Measurements from ENCODE around the gene TRMU. TPM values are rescaled to one million over a fixed set of nuclear protein-coding genes. Genes with fewer than 3 reads are reported as not detected.

Gene TRMU
- total and polyA plus RNA-seq, 2 experiments from 2014 or later: 48.3 to 70.4 TPM

DNA sequence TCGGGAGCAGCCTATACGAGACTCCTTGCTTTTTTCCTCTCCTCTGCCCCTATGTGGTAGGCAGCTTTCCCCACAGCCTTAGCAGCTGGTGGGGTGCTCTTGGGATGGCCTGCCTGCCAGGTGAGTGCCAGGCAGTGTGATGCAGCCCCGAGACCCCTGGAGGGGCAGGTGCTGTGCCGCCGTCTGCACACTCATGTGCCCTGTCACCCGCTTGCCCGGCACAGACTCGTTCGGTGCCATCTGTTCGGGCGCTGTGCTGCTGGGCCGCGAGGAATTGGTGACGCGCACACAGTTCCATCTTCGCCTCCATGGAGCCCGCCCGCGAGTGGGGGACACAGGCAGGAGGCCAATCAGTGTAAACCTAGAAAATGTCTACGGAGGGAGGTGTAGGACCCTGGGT, 15.1 kb downstream of the TRMU start:
- H3K27me3 ChIP-seq (ENCODE audit: insufficient read depth): no peaks in the 10 kb centered on the region
- H3K36me3 ChIP-seq (ENCODE audit: insufficient read depth): peaks cover 21% of the 10 kb centered on the region
- no peak overlapping the region for H3K4me2 ChIP-seq
- no peak for TF ChIP-seq CREB1 (CRISPR knock-in tag; IDR thresholded peaks at IDR 0.05; ENCODE audit: low read depth)
- TF ChIP-seq EZH2phosphoT487 (IDR thresholded peaks at IDR 0.05; ENCODE audit: unreplicated experiment): no peak
- TF ChIP-seq, protein P1, sequence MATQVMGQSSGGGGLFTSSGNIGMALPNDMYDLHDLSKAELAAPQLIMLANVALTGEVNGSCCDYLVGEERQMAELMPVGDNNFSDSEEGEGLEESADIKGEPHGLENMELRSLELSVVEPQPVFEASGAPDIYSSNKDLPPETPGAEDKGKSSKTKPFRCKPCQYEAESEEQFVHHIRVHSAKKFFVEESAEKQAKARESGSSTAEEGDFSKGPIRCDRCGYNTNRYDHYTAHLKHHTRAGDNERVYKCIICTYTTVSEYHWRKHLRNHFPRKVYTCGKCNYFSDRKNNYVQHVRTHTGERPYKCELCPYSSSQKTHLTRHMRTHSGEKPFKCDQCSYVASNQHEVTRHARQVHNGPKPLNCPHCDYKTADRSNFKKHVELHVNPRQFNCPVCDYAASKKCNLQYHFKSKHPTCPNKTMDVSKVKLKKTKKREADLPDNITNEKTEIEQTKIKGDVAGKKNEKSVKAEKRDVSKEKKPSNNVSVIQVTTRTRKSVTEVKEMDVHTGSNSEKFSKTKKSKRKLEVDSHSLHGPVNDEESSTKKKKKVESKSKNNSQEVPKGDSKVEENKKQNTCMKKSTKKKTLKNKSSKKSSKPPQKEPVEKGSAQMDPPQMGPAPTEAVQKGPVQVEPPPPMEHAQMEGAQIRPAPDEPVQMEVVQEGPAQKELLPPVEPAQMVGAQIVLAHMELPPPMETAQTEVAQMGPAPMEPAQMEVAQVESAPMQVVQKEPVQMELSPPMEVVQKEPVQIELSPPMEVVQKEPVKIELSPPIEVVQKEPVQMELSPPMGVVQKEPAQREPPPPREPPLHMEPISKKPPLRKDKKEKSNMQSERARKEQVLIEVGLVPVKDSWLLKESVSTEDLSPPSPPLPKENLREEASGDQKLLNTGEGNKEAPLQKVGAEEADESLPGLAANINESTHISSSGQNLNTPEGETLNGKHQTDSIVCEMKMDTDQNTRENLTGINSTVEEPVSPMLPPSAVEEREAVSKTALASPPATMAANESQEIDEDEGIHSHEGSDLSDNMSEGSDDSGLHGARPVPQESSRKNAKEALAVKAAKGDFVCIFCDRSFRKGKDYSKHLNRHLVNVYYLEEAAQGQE (IDR thresholded peaks at IDR 0.05; ENCODE audit: unreplicated experiment): no peak
- no peak for TF ChIP-seq ZNF114 (CRISPR knock-in tag; IDR thresholded peaks at IDR 0.05)
- TF ChIP-seq POLR2AphosphoS5 (IDR thresholded peaks at IDR 0.05; ENCODE audit: low read depth): no peak
- no peak for TF ChIP-seq NANOG (IDR thresholded peaks at IDR 0.05; ENCODE audit: borderline replicate concordance)
- TF ChIP-seq, protein P2, sequence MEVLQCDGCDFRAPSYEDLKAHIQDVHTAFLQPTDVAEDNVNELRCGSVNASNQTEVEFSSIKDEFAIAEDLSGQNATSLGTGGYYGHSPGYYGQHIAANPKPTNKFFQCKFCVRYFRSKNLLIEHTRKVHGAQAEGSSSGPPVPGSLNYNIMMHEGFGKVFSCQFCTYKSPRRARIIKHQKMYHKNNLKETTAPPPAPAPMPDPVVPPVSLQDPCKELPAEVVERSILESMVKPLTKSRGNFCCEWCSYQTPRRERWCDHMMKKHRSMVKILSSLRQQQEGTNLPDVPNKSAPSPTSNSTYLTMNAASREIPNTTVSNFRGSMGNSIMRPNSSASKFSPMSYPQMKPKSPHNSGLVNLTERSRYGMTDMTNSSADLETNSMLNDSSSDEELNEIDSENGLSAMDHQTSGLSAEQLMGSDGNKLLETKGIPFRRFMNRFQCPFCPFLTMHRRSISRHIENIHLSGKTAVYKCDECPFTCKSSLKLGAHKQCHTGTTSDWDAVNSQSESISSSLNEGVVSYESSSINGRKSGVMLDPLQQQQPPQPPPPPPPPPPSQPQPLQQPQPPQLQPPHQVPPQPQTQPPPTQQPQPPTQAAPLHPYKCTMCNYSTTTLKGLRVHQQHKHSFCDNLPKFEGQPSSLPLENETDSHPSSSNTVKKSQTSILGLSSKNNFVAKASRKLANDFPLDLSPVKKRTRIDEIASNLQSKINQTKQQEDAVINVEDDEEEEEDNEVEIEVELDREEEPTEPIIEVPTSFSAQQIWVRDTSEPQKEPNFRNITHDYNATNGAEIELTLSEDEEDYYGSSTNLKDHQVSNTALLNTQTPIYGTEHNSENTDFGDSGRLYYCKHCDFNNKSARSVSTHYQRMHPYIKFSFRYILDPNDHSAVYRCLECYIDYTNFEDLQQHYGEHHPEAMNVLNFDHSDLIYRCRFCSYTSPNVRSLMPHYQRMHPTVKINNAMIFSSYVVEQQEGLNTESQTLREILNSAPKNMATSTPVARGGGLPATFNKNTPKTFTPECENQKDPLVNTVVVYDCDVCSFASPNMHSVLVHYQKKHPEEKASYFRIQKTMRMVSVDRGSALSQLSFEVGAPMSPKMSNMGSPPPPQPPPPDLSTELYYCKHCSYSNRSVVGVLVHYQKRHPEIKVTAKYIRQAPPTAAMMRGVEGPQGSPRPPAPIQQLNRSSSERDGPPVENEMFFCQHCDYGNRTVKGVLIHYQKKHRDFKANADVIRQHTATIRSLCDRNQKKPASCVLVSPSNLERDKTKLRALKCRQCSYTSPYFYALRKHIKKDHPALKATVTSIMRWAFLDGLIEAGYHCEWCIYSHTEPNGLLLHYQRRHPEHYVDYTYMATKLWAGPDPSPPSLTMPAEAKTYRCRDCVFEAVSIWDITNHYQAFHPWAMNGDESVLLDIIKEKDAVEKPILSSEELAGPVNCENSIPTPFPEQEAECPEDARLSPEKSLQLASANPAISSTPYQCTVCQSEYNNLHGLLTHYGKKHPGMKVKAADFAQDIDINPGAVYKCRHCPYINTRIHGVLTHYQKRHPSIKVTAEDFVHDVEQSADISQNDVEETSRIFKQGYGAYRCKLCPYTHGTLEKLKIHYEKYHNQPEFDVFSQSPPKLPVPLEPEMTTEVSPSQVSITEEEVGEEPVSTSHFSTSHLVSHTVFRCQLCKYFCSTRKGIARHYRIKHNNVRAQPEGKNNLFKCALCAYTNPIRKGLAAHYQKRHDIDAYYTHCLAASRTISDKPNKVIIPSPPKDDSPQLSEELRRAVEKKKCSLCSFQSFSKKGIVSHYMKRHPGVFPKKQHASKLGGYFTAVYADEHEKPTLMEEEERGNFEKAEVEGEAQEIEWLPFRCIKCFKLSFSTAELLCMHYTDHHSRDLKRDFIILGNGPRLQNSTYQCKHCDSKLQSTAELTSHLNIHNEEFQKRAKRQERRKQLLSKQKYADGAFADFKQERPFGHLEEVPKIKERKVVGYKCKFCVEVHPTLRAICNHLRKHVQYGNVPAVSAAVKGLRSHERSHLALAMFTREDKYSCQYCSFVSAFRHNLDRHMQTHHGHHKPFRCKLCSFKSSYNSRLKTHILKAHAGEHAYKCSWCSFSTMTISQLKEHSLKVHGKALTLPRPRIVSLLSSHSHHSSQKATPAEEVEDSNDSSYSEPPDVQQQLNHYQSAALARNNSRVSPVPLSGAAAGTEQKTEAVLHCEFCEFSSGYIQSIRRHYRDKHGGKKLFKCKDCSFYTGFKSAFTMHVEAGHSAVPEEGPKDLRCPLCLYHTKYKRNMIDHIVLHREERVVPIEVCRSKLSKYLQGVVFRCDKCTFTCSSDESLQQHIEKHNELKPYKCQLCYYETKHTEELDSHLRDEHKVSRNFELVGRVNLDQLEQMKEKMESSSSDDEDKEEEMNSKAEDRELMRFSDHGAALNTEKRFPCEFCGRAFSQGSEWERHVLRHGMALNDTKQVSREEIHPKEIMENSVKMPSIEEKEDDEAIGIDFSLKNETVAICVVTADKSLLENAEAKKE (CRISPR knock-in tag; IDR thresholded peaks at IDR 0.05): no peak
- TF ChIP-seq, protein P3, sequence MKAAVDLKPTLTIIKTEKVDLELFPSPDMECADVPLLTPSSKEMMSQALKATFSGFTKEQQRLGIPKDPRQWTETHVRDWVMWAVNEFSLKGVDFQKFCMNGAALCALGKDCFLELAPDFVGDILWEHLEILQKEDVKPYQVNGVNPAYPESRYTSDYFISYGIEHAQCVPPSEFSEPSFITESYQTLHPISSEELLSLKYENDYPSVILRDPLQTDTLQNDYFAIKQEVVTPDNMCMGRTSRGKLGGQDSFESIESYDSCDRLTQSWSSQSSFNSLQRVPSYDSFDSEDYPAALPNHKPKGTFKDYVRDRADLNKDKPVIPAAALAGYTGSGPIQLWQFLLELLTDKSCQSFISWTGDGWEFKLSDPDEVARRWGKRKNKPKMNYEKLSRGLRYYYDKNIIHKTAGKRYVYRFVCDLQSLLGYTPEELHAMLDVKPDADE (IDR thresholded peaks at IDR 0.05): no peak
- TF ChIP-seq, protein P4, sequence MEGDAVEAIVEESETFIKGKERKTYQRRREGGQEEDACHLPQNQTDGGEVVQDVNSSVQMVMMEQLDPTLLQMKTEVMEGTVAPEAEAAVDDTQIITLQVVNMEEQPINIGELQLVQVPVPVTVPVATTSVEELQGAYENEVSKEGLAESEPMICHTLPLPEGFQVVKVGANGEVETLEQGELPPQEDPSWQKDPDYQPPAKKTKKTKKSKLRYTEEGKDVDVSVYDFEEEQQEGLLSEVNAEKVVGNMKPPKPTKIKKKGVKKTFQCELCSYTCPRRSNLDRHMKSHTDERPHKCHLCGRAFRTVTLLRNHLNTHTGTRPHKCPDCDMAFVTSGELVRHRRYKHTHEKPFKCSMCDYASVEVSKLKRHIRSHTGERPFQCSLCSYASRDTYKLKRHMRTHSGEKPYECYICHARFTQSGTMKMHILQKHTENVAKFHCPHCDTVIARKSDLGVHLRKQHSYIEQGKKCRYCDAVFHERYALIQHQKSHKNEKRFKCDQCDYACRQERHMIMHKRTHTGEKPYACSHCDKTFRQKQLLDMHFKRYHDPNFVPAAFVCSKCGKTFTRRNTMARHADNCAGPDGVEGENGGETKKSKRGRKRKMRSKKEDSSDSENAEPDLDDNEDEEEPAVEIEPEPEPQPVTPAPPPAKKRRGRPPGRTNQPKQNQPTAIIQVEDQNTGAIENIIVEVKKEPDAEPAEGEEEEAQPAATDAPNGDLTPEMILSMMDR (conservative IDR thresholded peaks at IDR 0.05; ENCODE audit: low read depth in 2 of 2): no peak
- TF ChIP-seq EZH2 (IDR thresholded peaks at IDR 0.05; ENCODE audit: low read depth, unreplicated experiment): no peak
- no peak for TF ChIP-seq JUNB (IDR thresholded peaks at IDR 0.05; ENCODE audit: unreplicated experiment)
- TF ChIP-seq STAT1 (IDR thresholded peaks at IDR 0.05; ENCODE audit: unreplicated experiment): no peak
- no peak for TF ChIP-seq ZNF331 (CRISPR knock-in tag; IDR thresholded peaks at IDR 0.05; ENCODE audit: low read depth)
- no peak overlapping the region for H3K4me3 ChIP-seq
- Mint-ChIP-seq H3K9me3 (no peaks in the 10 kb centered on the region; the same call in 2 of the 3 replicates), H3K4me3 (no peak overlapping the region), H3K27ac (no peak overlapping the region), H3K27me3 (ENCODE audit: insufficient read depth, low read depth, poor library complexity) (peaks cover 8% of the 10 kb centered on the region), H3K4me1 (no peaks in the 10 kb centered on the region), H3K36me3 (ENCODE audit: low read depth) (peaks cover 80% of the 10 kb centered on the region)
- H3K4me1 ChIP-seq (ENCODE audit: insufficient read depth): no peaks in the 10 kb centered on the region
- H3K27ac ChIP-seq (ENCODE audit: low read depth): no peak overlapping the region
- no peak overlapping the region for H2AFZ ChIP-seq
- ATAC-seq (no peak), DNase-seq (ENCODE audit: low spot score) (no peak)
- no peaks in the 10 kb centered on the region for H3K9me2 ChIP-seq (ENCODE audit: insufficient read depth)
- peaks cover 4% of the 10 kb centered on the region for H4K20me1 ChIP-seq (replicated peaks; ENCODE audit: insufficient read depth)
- peaks cover 13% of the 10 kb centered on the region; the same call in 1 of the 2 replicates for H3K79me2 ChIP-seq (replicated peaks; ENCODE audit: insufficient read depth)
- peaks cover 7% of the 10 kb centered on the region; the same call in 1 of the 2 replicates for H3F3A ChIP-seq (replicated peaks; ENCODE audit: low read depth)

Data from GM23338 (cell line).